Stimulated activated CD4-positive, alpha-beta T cell treated with anti-CD3 and anti-CD28 coated beads, Interleukin-12 subunit alpha, Interleukin-12 subunit beta, amount 100 ng/mL, for 48 hours (primary cell): Measurements from ENCODE around the gene PGRMC1.
A peak's percentile ranks its signal among the peaks of the same experiment; 100 is the strongest.
"Not testable (repeated sequence)": the region's sequence is repeated elsewhere in the genome, so short reads cannot be mapped to it uniquely, and the experiment has no call there.

Source experiments
- DNase-seq, 3 donors: peaks; one replicate each; pipeline ENCODE4 v3.0.0-alpha.2; 2020; ENCODE audit warnings: low read depth in 2 of 3, low spot score in 1 of 3

PGRMC1 gene

DNA sequence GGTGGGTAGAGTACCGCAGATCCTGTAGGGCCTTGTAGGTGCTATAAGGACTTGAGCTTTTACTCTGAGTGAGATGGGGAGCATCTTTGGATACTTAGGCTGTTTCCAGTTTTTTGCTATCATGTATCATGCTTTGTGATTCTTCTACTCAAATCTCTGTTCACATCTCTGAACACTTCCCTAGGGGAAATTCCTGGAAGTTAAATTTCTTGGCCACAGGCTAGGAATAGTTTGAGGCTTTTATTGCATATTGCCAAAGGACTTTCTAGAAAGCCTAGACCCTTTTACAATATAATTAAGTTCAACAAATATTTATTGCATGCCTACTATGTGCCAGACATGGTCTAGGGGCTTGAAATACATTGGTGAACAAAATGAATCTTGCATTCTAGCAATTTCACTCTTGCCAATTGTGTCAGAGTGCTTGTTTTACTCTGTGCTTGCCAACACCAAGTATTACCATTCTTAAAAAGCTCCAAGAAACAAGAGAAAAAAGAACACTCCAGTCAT is 4.1 kb upstream of the PGRMC1 start:
- DNase-seq, result no peak

DNA sequence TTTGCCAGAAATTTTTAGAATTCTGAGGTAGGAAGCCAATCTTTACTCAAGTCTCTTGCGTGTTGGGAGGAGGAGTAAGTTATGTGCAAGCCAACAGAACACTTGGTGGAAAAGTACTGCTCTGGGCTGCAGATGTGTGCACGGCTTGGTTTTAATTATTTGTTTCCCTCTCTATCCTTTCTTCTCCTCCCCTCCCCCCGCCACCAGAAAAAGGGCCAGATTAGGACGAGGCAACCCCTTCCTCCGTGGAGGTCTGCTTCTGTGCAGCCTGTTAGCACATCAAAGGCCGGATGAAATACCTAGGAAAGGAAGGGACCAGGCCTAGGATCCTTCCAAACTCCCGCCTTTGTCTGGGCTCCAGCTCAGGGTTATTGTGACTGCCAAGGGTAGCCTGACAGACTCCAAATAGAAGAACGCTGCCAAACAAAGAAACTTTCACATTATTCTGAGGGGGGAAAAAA is 1.0 kb upstream of the PGRMC1 start:
- DNase-seq, result no peak

DNA sequence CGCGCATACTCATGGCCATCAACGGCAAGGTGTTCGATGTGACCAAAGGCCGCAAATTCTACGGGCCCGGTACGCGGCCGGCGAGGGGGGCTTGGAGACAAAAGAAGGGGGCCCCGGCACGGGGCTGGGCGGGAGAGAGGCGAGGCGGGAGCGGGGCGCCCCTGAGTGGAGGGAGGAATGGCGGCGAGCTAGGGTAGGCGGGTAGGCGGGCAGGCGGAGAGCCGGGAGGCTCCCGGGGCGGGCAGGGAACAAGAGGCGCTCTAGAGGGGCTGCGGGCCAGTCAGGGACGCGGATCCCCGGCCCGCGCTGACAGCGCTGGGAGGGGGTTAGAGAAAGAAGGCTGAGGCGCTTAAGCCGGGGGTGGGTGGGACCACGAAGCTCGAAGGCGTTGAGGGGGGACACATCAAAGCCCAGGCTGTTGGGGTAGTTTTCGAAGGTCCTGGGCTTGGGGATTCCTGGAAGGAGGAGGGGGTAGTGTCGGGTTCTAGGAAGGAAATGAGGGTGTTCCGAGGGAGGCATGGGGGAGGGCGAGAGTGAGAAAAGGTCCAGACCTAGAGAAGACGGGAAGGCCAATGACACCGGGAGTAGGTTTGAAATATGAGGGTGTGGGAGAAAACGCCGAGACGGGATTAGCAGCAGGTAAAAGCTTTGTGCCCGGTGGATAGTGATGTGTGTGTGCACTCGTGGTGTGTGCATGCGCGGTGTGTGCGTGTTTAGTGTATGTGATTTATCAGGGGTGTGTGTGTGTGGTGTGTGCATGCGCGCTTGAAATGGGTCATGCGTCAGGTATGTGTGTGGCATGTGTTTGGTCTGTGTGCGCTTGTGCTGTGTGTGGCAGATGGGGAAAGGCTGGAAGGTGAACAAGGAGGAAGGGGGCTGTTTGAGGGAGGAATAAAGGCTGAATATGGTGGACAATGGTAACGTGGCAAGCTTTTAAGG is 807 bp downstream of the PGRMC1 start:
- DNase-seq, result peak in 1 of 3 donors; percentile 8

DNA sequence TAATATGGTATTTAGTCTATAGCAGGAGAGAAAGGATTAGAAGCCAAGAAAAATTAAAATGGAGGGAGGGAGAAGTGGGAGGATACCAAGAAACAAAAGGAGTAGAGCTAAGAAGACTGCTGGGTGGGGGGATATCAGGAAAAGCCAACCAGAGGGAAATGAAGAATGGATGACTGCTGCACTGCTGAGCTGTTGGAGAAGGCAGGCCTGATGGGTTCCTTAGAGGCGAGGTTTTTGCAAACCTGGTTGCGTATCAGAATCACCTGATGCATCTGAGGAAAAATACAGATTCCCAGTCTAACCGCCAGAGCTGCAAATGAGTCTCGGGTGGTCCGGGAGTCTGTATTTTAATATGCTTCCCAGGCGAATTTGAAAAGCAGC is 1.5 kb downstream of the PGRMC1 start:
- DNase-seq, result no peak

DNA sequence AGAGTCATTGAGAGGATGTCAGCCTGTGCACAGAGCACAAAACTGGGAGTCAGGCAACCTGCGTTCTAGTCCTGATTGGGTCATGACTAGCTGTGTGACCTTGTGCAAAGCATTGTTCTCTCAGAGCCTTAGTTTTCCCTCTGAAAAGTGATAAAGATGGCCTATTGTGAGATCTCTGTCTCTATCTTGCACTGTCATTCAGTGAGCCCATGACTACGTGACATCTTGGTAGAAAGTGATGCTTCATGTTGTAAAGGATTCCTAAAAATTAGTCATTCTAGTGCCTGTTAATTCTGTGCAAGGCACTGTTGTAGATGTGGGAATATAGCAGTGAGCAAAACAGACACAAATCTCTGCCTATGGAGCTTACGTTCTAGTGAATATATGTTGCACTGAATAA is 2.5 kb downstream of the PGRMC1 start:
- no peak for DNase-seq

DNA sequence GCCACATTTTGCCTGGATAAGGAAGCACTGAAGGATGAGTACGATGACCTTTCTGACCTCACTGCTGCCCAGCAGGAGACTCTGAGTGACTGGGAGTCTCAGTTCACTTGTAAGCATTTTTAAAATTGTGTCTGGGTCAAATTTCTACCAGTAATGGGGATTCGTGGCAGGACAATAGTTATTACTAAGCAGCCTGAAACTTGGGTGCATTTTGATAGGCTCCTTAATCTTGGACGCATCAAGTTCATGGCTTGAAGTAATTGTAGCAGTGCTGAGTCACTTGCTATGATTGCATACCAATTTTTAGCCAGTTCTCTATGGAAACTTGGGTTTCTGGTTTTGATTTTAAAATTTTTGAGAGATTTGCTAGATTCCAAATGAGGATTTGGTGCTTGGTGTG is 4.3 kb downstream of the PGRMC1 start:
- DNase-seq, result no peak

DNA sequence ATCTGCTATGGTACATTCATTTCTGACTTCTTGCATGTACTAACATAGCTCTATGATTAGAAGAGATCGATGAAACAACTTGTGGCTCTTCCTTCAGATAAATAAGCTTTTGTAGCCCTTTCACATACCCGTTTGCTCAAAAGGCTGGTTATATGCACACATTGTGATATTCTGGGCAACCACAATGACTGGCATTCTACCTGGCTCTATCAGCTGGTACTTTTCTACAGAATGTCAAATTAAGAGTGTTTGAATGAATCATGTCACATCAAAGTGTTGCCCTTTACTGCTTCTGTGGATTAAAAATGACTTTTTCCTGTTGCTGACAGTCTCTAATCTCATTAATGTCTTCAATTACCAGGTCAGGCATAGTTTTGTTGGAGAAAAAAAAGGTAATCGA is 11.6 kb downstream of the PGRMC1 start:
- DNase-seq, result no peak

DNA sequence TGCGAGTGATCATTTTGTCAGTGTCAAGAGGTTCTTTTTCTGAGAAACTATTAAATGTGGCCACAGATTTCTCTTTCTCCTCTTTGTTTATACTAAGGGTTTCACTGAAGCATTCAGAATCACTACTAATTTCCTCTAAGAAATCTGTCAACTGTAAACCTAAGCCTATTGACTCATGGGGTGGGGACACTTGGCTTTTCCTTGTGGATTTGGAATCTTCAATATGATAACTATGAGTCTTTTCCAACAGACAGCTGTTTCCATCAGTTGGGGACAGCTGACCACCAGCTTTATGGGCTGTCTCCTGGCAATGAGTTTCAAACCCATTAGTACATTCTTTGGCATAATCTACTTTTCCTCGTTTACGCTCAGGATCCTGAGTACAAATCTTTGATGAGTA is 13.8 kb downstream of the PGRMC1 start:
- DNase-seq, result no peak

DNA sequence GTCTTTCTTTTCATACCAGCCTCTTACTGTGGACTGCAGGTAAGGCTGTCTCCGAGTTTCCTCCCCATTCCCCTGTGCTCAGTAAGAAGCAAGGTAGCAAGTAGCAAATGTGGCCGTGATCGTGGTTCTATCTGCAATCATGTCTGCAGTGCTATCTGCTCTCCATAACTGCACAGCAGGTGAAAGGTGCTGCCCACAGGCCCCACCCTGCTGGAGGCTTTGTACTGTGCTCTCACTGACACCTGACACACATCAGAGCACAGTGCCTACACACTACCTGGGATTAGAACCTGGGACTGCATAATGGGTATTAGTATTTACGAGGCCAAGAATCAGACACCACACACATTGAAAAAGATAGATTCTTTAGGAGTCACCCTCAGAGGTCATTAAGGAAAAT is 15.3 kb downstream of the PGRMC1 start:
- DNase-seq, result no peak

DNA sequence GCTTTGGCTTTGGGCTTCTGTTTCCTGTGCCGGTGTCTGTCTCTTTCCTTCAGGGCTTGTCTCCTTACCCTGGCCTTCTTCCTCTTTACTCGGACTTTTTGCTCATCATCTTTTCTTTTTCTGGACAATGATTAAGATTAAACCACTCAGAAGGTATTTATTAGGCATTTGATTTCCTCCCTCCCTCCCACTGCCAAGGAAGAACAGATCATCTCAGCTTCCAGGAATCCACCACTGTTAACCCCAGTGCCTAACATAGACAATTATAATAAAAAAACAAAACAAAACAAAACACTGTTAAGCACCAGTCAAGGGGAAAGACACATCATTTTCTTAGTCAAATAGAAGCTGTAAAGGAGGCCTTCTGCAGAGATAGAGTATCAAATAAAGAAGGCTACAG is 16.6 kb downstream of the PGRMC1 start:
- no peak for DNase-seq

DNA sequence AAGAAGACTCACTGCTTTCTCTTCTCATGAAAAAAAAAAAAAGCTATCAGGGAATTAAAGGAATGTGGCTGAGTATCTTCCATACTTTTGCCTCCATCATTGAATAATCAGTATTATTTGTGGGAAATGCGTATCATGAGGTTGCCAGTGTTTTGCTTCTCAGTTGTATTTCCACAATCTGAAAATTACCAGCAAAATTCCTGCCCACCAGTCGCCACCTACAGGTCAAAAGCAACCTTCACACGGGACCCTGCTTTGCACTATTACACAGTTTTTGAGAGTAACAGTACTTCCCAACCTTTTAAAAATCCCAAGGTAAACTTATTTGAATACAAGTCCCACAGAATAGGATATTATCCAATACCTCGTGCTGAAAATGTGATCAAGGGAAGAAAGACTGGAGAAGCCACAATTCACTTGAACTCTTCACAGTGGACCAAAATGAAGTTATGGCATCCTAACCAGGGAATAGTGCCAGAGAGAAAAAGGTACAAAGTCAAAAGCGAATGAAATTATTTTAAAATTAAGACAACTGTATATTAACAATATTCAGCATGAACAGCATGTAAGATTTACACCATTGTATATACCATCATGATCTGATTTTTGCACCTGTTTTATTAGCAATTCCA is 30.4 kb downstream of the PGRMC1 start:
- DNase-seq, result peak in 1 of 3 donors; percentile 10

DNA sequence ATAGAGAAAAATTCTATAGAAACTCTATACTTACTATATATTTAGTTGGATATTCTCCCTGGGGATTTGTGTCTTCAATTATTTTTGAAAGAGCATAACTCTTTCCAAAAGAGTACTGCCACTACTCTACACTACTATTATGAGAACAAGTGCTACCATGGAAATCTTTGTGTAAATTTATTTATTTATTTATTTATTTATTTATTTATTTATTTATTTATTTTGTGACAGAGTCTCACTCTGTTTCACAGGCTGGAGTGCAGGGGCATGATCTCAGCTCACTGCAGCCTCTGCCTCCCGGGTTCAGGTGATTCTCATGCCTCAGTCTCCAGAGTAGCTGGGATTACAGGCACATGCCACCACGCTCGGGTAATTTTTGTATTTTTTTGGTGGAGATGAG is 31.0 kb downstream of the PGRMC1 start:
- DNase-seq, result not testable (repeated sequence)

DNA sequence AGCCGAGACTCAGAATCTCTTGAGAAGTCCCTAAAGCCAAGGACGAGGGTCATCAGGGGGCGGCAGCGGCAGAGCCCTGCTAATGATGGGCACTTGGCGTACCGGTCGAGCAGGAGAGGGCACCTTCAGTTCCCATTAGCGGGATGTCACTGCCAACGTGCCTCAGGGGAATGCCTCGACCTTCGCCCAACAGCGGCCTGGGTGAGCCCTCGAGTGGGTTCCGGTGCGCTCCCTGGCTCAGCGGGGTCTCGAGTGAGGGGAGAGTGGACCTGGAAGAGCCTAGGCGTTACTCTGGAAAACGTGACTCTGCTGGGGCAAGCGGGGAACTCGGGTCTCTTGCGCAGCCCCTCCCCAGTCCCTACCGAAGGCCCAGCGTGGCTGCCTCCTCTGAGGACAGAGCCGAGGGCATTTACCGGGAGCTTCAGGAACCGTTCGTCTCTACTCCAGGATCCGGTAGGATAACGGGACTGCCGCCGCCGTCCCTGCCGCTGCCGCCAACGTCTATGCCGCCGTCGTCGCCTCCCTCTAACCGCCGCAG is 36.9 kb downstream of the PGRMC1 start:
- no peak for DNase-seq

DNA sequence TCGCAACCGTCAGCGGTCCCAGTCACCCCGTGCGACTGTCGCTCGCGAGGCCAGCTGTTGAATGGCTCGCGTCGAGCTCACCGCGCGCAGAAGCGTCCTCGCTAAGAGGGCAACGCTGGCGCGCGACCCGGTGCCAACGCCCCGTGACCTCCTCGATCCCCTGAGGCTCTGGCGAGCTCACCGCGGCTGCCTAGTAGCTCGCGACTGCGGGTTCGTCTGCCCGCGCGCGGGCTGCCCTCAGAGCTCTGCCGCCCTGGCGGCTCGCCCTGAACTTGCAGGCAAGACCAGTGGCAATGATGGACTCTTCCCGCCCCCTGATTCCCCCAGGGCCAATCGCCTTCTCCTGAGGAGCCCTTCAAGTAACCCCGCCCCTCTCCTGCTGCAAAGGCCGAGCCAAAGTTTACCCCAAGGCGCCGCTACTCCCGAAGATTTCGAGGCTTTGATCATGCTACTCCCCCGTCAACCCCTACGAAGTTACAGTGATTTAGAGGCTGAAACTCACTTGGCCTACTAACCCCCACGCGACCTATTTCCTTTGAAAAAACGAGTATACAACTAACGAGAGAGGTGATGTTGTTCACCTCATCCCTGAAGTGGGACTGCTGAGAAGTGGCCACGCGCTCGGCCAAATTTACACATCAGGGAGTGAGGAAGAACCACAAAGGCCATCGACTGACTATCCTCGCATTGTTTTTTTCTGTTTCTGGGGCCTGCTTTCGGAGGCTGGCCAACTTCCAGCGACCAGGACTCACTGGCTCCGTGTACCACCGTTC is 37.5 kb downstream of the PGRMC1 start:
- peak; percentile 23 to 44 (median 38) for DNase-seq

DNA sequence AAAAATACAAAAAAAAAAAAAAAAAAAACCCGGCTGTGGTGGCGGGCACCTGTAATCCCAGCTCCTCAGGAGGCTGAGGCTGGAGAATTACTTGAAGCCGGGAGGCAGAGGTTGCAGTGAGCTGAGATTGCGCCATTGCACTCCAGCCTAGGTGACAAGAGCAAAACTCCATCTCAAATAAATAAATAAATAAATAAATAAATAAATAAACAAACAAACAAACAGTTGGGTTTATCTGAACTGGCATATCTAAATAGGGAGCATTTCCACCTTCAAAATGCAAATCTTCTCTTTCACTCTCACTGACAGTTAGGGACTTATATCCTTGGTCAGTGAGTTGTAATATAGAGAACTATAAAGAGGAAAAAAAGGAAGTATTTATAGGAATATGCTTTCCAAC is 46.3 kb downstream of the PGRMC1 start:
- not testable (repeated sequence) for DNase-seq

DNA sequence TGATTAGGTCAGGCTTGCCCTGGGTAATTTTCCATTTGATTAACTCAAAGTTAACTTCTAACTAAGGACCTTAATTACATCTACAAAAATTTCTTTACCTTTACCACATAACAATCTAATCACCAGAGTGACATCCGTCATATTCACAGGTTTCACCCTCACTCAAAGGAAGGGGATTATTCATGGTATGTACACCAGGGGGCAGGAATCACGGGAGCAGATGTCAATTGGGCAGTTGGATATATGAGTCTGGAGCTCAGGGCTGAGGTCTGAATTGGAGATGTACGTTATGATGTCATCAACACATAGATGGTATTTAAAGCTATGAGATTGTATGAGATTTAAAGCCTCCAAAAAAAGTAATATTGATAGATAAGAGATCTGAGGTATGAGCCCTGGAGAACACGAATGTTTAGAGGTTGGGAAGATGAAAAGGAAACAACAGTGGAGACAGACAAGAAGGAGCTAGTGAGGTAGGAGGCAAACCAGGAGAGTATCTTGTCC is 52.9 kb downstream of the PGRMC1 start:
- DNase-seq, result no peak

DNA sequence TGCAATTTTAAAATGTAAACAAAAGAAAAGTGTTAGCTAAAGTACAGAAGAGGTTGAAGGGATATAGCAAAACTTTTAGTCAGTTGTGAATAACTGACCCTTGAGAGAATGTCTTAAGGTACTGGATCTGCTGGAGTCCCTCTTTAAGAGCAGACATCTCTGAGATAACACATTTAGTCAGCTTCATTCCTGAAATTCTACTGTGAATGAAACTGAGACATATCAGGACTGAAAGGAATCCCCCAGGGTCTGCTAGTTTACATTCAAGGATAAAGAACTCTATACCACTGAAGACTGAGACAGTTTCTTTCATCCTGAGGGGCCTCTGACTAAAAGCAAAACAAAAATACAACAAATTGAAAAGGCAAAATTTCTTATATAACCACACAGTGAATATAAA is 54.4 kb downstream of the PGRMC1 start:
- no peak for DNase-seq

DNA sequence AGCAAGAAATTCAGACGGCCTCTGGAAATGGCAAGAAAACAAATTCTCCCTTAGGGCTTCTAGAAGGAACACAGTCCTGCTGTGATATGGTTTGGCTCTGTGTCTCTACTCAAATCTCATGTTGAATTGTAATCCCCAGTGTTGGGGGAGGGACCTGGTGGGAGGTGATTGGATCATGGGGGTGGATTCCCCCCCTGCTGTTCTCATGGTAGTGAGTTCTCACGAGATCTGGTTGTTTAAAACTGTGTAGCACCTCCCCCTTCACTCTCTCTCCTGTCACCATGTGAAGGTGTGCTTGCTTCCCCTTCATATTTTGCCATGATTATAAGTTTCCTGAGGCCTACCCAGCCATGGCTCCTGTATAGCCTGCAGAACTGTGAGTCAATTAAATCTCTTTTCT is 55.2 kb downstream of the PGRMC1 start:
- not testable (repeated sequence) for DNase-seq

DNA sequence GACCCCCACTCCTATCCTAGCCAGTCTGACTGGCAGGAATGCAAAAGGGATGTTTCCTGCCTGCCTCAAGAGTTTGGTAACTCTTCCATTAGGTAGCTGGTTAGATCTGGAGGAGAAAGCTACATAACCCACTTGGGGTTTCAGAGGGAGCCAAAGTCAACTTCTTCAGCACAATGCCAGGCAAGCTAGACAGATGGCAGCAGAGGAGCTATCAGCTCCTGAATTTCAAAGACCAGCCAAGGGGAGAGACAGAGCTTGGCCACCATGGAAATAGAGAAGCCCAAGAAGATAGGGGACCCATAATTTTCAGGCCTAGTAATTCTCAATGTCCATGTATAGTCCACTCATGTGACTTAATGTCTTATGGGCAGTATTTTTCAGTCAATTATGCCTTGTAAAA is 56.4 kb downstream of the PGRMC1 start:
- DNase-seq, result no peak
